Measurements from ENCODE around the gene SERPINB7.

SERPINB7 gene

GRCh38 chr18:63828656-63829055, 53.4 kb downstream of the SERPINB7 start:
- no peak for TF ChIP-seq CTCF (IDR thresholded peaks at IDR 0.05; ENCODE audit: insufficient read depth, missing control alignments)
- FAIRE-seq (peak; percentile 98), DNase-seq (ENCODE audit: insufficient read length, low spot score) (no peak)

GRCh38 chr18:63829886-63830285, 54.7 kb downstream of the SERPINB7 start:
- no peak for DNase-seq (ENCODE audit: insufficient read length, low spot score)
- TF ChIP-seq CTCF (IDR thresholded peaks at IDR 0.05; ENCODE audit: insufficient read depth, missing control alignments): no peak
- no peak for FAIRE-seq

GRCh38 chr18:63831080-63831788, 56.0 kb downstream of the SERPINB7 start:
- FAIRE-seq (peak; percentile 96), DNase-seq (ENCODE audit: insufficient read length, low spot score) (no peak)
- TF ChIP-seq CTCF (IDR thresholded peaks at IDR 0.05; ENCODE audit: insufficient read depth, missing control alignments): no peak

- peak; percentile 86 for FAIRE-seq
- DNase-seq (ENCODE audit: insufficient read length, low spot score): no peak
- TF ChIP-seq CTCF (IDR thresholded peaks at IDR 0.05; ENCODE audit: insufficient read depth, missing control alignments): no peak
Observed at GRCh38 chr18:63832470-63832869, 57.3 kb downstream of the SERPINB7 start.

- FAIRE-seq: no peak
- TF ChIP-seq CTCF (IDR thresholded peaks at IDR 0.05; ENCODE audit: insufficient read depth, missing control alignments): no peak
- DNase-seq (ENCODE audit: insufficient read length, low spot score): no peak
Observed at GRCh38 chr18:63834471-63835113, 59.4 kb downstream of the SERPINB7 start.

GRCh38 chr18:63836456-63836855, 61.2 kb downstream of the SERPINB7 start:
- TF ChIP-seq CTCF (IDR thresholded peaks at IDR 0.05; ENCODE audit: insufficient read depth, missing control alignments): no peak
- no peak for DNase-seq (ENCODE audit: insufficient read length, low spot score)

GRCh38 chr18:63837590-63837989, 62.4 kb downstream of the SERPINB7 start:
- TF ChIP-seq CTCF (IDR thresholded peaks at IDR 0.05; ENCODE audit: insufficient read depth, missing control alignments): no peak
- FAIRE-seq (no peak), DNase-seq (ENCODE audit: insufficient read length, low spot score) (no peak)

More at GRCh38 chr18:63836456-63836855, 61.2 kb downstream of the SERPINB7 start:
- no peak for FAIRE-seq

Measured in D721Med (cell line).